Epithelial cell of proximal tubule (primary cell): ENCODE data around the gene RIMBP2. TPM values are rescaled to one million over a fixed set of nuclear protein-coding genes. Genes with fewer than 3 reads are reported as not detected.

Source experiments
- DNase-seq: peaks from one replicate; pipeline ENCODE4 v3.0.0-alpha.2; 2011; ENCODE audit warnings: low read depth
- H3K4me3 ChIP-seq: 2 replicates; pipeline ENCODE4 v1.5.1; 2011; ENCODE audit warnings: low read depth, mild to moderate bottlenecking, low read length
- CTCF ChIP-seq: conservative IDR thresholded peaks from 2 replicates; pipeline ENCODE4 v1.5.1; 2012; ENCODE audit warnings: low read depth, mild to moderate bottlenecking, low read length
- total RNA-seq: library from RNA; depleted of rRNA; stranded (reverse); fragments of >200 nt; gene quantifications from 2 replicates; pipeline ENCODE4 v1.2.3, GENCODE V29; 2015

The RIMBP2 gene
- total RNA-seq, 1 donor from 2014 or later = 0.98 TPM

GRCh38 chr12:130746546-130746945 is 30.4 kb upstream of the RIMBP2 start:
- TF ChIP-seq CTCF = no peak
- H3K4me3 ChIP-seq = no peak overlapping the region
- no peak for DNase-seq

- no peak for DNase-seq
- H3K4me3 ChIP-seq = no peak overlapping the region
- TF ChIP-seq CTCF = no peak
These were observed 29.8 kb upstream of the RIMBP2 start for GRCh38 chr12:130745921-130746320.

- DNase-seq = no peak
- no peak overlapping the region for H3K4me3 ChIP-seq
- no peak for TF ChIP-seq CTCF
These were observed 28.2 kb upstream of the RIMBP2 start for GRCh38 chr12:130744274-130744673.

GRCh38 chr12:130743606-130744005 is 27.5 kb upstream of the RIMBP2 start:
- no peak for TF ChIP-seq CTCF
- DNase-seq = no peak
- no peak overlapping the region for H3K4me3 ChIP-seq

- TF ChIP-seq CTCF = no peak
- no peak for DNase-seq
- no peak overlapping the region for H3K4me3 ChIP-seq
These were observed 27.1 kb upstream of the RIMBP2 start for GRCh38 chr12:130743176-130743575.

- TF ChIP-seq CTCF = no peak
- no peak overlapping the region for H3K4me3 ChIP-seq
- DNase-seq = no peak
These were observed 26.6 kb upstream of the RIMBP2 start for GRCh38 chr12:130742716-130743115.

- DNase-seq = no peak
- no peak for TF ChIP-seq CTCF
- no peak overlapping the region for H3K4me3 ChIP-seq
These were observed 26.0 kb upstream of the RIMBP2 start for GRCh38 chr12:130742112-130742511.
